CD4-positive, alpha-beta T cell treated with Interleukin-17A for 4 hours (primary cell): Measurements from ENCODE around the gene CELA2A.
"Not testable (repeated sequence)": the region's sequence is repeated elsewhere in the genome, so short reads cannot be mapped to it uniquely, and the experiment has no call there.

Experiments
- DNase-seq: peaks from one replicate; pipeline ENCODE4 v3.0.0-alpha.2; 2020; ENCODE audit warnings: mixed read lengths

CELA2A gene

DNA sequence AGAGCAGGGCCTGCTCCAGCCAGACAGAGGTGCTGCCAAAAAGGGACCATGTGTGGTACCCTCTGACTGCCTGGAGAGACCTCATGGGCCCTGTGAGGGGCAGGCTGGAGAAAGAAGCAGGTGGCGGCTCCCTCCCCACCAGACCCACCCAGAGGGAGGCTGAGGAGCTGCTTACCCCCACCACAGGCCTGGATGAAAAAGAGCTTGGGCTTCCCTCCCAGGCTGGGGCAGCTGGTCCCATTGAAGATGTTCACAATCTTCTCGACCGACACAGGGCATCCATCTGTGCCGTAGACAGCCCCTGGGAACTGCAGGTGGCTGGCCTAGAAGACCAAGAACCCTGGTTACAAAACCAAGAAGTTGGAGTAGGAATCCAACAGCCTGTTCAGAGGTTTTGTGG is 47.9 kb downstream of the CELA2A start:
- no peak for DNase-seq

DNA sequence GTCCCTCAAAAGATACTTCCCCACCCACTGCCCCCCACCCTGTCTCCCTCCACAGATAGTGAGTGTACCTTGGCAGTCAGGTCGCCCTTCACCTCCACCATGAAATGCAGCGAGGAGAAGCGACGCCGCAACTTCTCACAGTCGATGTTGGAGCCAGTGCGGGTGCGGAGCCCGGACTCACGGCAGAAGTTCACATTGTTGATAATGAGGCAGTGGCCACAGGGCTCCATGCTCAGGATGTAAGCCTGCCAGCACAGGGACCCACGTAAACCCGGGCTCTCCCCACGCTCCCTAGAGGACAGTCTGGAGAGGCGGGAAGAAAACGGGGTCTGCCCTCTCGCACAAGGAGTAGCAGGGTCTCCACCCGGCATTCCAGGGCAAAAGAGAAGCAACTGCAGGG is 50.3 kb downstream of the CELA2A start:
- no peak for DNase-seq

DNA sequence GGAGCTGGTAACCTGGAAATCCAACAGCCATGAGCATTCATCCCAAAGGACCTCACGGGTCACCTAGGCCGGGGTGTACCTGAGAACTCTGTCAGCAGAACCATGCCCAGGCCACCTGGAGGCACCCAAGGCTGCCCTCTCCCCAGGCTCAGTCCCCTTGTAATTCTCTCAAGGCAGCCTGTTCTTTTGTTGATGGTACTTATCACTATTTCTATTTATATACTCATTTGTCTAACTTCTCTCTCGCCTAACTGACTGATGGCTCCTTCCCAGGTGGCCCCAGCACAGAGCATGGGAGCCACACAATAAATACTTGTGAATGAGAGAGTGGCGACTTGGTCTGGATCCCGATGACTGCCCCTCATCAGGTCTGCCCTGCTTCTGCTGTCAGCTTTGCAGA is 50.7 kb downstream of the CELA2A start:
- DNase-seq, result no peak

DNA sequence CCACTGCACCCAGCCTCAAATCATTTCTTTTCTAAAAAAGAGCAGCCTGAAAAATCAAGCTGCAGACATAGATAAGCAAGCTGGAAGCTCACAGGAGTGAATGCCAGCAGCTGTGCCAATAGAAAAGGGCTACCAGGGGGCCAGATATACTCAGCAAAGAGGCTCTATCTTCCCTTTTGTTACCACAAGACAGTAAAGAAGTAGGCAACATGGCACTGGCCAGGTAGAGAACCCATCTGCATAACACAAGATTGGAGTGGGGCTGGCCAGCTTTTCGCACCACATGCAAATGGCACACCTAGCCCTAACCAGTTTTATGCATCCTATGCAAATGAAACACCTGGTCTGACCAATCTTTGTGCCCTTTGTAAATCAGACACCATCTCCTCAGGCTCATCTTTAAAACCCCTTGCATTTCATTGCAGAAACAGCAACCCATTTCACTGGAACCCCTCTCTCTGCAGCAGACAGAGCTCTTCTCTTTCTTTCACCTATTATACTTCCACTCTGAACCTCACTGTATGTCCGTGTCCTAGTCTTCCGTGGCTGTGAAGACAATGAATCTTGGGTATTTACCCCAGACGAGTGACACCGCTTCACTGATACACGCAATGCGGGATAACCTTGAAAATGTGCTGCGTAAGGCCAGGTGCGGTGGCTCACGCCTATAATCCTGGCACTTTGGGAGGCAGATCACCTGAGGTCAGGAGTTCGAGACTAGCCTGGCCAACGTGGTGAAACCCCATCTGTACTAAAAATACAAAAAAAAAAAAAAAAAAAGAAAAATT is 52.4 kb downstream of the CELA2A start:
- no peak for DNase-seq

DNA sequence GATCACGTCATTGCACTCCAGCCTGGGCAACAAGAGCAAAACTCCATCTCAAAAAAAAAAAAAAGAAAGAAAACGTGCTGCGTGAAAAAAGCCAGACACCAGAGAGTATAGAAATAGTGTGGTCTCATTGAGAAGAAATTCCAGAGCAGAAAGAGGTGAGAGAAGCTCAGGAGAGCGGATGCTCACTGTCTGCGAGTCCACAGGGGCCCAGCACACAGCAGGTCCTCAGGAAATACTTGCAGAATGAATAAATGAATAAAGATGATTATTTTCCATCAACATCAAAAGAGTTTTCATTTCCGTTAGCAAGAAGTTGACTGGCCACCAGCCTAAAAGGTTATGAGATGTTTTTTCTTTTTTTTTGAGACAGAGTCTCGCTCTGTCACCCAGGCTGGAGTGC is 53.1 kb downstream of the CELA2A start:
- no peak for DNase-seq

DNA sequence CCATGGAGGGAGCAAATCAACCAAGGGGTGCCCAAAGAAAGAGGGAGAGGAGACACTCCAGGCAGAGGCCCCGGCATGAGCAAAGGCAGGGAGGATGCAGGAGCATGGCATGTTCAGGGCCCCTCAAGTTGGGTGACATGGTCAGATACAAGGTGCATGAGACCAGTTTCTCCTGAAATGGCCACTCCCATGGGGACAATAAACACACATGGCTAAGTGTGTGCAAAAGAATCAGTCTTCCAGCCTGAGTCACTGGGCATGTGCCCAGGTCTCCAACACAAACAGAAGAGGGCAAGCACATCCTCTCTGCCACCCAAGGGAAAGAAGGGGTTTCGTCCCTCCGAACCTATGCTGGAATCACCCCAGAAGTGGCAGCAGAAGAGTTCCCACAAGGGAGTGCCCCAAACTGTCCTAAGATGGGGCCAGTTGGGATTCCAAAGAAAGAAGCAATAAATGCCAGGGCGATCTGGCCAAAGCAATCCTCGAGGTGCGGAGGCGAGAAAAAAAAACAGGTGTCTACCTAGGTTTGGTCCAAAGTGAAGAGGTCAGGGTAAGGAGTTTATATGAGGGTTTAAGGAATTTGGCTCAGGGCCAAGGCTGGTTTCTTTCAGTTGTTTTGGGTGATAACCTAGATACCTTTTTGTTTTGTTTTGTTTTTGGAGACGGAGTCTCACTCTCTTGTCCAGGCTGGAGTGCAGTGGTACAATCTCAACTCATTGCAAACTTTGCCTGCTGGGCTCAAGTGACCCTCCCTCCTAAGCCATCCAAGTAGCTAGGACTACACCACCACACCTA is 54.3 kb downstream of the CELA2A start:
- DNase-seq, result no peak

DNA sequence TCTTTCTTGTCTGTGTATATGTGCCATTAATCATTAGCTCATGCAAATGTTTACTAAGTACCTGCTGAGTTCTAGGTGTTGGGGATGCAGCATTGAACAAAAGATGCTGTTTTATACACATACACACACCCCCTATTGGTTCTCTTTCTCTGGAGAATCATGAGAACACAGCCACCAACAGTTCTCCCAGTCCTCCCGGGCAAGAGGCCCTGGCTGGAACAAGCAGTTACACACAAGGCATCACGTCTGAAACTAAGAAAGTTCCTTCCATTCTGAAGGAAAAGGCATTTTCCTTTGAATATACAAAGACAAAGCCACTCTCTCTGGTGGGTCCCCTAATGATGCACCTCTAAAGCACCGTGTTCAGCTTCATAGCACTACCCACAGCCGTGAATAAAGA is 56.7 kb downstream of the CELA2A start:
- no peak for DNase-seq

DNA sequence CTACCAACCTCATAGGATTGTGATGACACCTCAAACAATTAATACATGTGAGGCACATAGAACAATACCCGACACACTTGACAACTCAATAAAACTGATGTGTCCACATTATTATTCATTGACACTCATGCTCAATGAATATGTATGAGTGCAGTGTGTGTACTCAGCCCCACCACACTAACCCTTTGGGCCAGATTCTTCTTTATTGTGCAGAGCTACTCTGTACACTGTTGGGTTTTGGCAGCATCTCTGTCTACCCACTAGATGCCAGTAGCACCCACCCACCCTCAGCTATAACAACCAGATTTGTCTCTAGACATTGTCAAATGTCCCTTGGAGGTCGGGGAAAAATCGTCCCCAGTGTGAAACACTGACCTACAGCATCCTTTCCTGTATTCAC is 57.4 kb downstream of the CELA2A start:
- no peak for DNase-seq

DNA sequence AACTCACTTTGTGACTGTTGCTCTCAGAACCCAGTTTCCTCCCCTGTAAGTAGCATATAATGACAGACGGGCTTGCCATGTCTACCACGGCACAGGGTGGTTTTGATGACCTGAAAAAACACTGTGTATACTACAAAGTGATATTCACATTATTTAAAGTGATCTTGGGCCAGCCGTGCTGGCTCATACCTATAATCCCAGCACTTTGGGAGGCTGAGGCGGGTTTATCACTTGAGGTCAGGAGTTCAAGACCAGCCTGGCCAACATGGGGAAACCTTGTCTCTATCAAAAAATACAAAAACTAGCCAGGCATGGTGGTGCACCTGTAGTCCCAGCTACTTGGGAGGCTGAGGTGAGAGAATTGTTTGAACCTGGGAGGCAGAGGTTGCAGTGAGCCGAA is 58.0 kb downstream of the CELA2A start:
- DNase-seq, result not testable (repeated sequence)

DNA sequence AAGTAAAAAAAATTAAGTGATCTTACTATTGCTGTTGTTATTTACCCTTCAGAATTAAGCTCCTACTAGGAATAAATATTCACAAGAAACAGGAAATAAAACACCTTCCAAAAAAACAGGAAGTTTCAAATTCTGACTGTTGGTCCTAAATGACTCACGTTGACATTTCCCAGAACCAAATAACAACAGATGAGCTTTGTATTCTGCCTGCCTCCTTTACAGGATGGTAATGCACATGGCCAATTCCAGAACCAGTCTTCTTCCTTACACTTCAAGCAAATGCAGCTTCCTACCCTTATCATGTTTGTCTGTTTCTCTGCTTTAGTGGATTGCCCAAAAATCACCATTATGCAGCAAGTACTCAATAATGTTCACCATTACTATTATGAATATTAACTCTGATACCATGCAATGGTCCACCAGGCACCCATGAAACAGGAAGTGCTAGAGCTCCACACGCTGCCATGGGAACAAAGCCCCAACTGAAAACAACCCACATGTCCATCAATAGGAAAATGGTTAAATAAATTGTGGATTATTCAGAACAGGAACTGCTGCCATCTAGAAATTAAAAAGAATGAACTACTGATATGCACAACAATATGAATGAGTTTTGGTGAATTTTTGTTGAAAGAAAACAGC is 58.6 kb downstream of the CELA2A start:
- no peak for DNase-seq

DNA sequence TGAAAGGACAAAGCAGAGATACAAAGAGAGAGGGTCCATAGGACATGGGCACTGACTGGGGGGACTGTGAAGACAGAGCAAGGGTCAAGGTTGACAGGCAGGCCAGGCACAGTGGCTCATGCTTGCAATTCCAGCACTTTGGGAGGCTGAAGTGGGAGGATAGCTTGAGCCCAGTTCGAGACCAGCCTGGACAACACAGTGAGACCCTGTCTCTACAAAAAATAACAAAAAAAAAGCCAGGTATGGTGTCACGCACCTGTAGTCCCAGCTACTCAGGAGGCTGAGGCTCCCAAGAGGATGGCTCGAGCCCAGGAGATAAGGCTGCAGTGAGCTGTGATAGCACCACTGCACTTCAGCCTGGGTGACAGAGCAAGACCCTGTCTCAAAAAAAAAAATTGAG is 63.1 kb downstream of the CELA2A start:
- no peak for DNase-seq

DNA sequence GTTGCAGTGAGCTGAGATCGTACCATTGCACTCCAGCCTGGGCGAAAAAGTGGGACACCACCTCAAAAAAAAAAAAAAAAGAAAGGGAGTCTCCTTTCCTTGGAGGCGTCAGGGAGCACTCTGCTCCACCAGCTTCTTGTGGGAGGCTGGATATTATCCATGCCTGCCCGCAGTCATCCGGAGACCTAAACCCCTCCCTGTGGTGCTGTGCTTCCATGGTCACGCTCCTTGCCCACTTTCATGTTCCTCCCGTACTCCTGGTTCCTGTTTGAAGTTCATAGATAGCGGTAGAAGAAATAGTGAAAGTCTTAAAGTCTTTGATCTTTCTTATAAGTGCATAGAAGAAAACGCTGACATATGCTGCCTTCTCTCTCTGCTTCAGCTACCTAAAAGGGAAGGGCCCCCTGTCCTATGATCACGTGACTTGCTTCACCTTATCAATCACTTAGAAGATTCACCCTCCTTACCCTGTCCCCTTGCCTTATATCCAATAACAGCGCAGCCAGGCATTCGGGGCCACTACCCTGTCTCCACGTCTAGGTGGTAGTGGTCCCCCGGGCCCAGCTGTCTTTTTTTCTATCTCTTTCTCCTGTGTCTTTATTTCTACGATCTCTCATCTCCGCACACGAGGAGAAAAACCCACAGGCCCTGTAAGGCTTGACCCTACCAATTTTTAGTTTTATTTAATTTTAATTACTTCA is 64.8 kb downstream of the CELA2A start:
- not testable (repeated sequence) for DNase-seq
